Mammary epithelial cell (primary cell): Measurements from ENCODE around the gene C18orf63.

ENCODE experiments used
- CTCF ChIP-seq, 2 donors: IDR thresholded peaks in 1 of 2; conservative IDR thresholded peaks in 1 of 2; 2 replicates each; pipeline ENCODE4 v1.5.1; 2011 to 2012; ENCODE audit warnings: inconsistent platforms in 2 of 2, low read length in 2 of 2, mild to moderate bottlenecking in 2 of 2, control low read depth in 1 of 2, low read depth in 1 of 2; ENCODE audit not compliant: insufficient read depth in 1 of 2; ENCODE audit errors: extremely low read depth in 1 of 2
- EZH2 ChIP-seq: IDR thresholded peaks from 2 replicates; pipeline ENCODE4 v1.6.1; 2012; ENCODE audit warnings: low read length, inconsistent platforms, borderline replicate concordance

DNA sequence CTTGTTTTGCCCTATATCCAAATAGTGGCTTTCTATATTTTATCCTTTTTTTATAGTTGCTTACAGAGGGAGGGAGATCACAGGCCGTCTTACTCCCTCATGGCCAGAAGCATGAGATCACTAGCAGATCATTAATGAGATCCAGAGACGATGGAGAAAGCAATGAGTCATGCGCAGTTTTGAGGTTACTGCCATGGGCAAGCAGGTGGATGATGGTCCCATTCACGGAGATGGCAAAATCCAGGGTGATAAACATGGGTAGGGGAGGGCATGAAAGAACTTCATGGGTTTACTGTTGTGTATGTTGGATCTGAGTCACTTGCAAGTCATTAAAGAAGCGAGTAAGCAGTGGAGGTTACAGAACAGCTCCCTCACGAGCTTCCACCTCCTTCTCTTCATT is 60.4 kb downstream of the C18orf63 start:
- TF ChIP-seq CTCF (conservative IDR thresholded peaks at IDR 0.05 in 1 of 2, IDR thresholded peaks at IDR 0.05 in 1 of 2; ENCODE audit: extremely low read depth in 1 of 2, insufficient read depth in 1 of 2, low read depth in 1 of 2, low read length in 2 of 2) (no peak), EZH2 (no peak)
